ACC112 (cell line): ENCODE data around the gene CLCN6.

Source experiments
- H2AFZ ChIP-seq: fragments of 200-600 bp; sonication (generic); one replicate; pipeline ENCODE4 v1.6.0; 2017; ENCODE audit warnings: antibody characterized with exemption, low read length; ENCODE audit not compliant: unreplicated experiment
- H3K27ac ChIP-seq: fragments of 200-600 bp; sonication (generic); 2 replicates; pipeline ENCODE4 v1.5.1; 2014; ENCODE audit warnings: low read depth, mild to moderate bottlenecking, antibody characterized with exemption, low read length, moderate library complexity
- H3K27me3 ChIP-seq: fragments of 200-600 bp; sonication (generic); 2 replicates; pipeline ENCODE4 v1.6.1; 2014; ENCODE audit warnings: mild to moderate bottlenecking, antibody characterized with exemption, low read length, moderate library complexity, mixed read lengths; ENCODE audit not compliant: insufficient read depth
- H3K36me3 ChIP-seq: fragments of 200-600 bp; sonication (generic); 2 replicates; pipeline ENCODE4 v1.6.1; 2016; ENCODE audit warnings: mild to moderate bottlenecking, antibody characterized with exemption, low read length, moderate library complexity, mixed read lengths; ENCODE audit not compliant: insufficient read depth
- H3K4me1 ChIP-seq: fragments of 200-600 bp; sonication (generic); one replicate; pipeline ENCODE4 v1.6.1; 2016; ENCODE audit warnings: low read length, mixed read lengths; ENCODE audit not compliant: insufficient read depth, unreplicated experiment, control insufficient read depth
- H3K4me3 ChIP-seq: fragments of 200-600 bp; sonication (generic); 2 replicates; pipeline ENCODE4 v1.5.1; 2014; ENCODE audit warnings: mild to moderate bottlenecking, low read depth, low read length
- H3K79me2 ChIP-seq: fragments of 200-600 bp; sonication (generic); one replicate; pipeline ENCODE4 v1.6.0; 2016; ENCODE audit warnings: low read length; ENCODE audit not compliant: control insufficient read depth, unreplicated experiment, insufficient read depth

Gene CLCN6

GRCh38 chr1:11789126-11790067 lies 16.6 kb upstream of the CLCN6 start:
- Histone ChIP-seq H3K79me2 (no peaks in the 10 kb centered on the region), H3K4me1 (peaks cover 28% of the 10 kb centered on the region), H3K36me3 (no peaks in the 10 kb centered on the region), H3K4me3 (no peak overlapping the region), H2AFZ (no peak overlapping the region), H3K27me3 (no peaks in the 10 kb centered on the region), H3K27ac (peak overlapping the region; percentile 84; the same call in 1 of the 2 replicates)

DNA sequence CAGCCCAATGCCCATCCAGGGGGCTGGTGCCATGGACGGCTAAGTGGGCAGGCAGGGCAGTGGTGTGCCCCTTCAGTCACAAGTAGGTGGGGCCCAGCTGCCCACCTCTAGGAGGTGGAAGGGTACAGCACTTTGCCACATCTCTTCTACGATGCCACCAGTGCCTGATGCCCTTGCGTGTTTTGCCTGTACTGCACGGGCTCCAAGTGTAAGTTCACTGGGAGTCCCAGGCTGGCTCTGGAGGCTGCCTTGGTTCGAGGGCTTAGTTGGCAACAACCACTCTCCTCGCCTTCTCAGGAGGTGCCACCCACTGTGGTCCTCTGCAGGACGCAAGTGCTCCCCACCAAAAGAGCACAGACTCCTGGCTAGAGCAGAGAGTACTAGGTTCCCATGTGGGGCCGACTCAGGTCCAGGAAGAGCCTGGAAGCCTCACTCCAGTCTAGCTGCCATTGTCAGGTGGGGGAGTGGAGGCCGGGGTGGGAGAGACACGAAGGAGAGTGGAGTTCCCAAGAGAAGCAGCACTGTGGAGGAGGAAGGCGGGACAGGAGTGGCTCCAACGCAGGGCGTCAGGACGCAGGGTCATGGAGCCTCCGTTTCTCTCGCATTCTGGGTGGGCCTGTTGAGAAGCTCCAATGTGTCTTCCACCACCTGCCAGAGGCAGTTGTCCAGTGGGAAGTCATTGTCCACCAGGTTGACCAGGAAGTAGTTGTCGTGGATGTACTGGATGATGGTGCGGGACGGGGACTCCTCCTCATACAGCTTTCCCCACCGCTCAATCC lies 15.7 kb upstream of the CLCN6 start:
- Histone ChIP-seq H3K27ac (peak overlapping the region; percentile 84), H3K4me1 (peaks cover 28% of the 10 kb centered on the region), H3K27me3 (no peaks in the 10 kb centered on the region), H2AFZ (no peak overlapping the region), H3K4me3 (no peak overlapping the region), H3K79me2 (no peaks in the 10 kb centered on the region), H3K36me3 (no peaks in the 10 kb centered on the region; the same call in 1 of the 2 replicates)

DNA sequence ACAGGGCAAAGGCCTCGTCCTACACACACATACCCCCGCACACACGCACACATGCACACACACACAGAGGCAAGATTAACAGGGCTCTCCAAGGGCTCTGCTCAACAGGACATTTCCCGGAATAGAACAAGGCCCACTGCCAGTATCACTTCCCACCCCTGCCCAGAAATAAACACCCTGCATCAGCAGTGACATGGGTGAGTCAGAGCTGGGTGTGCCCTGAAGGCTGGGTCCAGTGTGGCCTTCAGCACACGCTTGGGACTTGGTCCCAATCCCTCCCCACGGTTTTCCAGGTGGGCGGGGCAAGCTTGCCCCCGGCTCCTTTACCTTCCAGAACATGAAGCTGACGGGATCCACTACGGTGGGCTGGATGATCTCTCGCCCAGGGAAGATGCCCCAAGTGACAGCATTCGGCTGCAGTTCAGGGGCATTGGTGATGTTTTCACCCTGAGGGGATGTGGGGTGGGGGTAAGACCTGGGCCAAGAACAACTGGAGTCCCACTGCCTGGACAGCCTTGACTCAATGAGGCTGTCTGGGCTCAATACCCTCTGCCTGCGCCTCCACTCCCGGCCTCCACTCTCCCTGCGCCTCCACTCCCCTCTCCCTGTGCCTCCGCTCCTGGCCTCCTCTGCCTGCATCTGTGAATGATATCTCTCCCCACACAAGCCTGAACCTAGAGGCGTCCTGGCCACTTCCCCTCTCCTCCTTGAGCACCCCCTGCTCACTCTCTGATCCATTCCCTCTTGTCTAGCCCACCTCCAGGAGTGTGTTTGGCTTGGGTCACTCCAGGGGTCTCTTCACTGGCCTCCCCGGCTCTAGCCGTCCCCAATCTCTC lies 14.9 kb upstream of the CLCN6 start:
- peak overlapping the region; percentile 84 for H3K27ac ChIP-seq

GRCh38 chr1:11792106-11792505 lies 13.9 kb upstream of the CLCN6 start:
- peaks cover 6% of the 10 kb centered on the region; the same call in 1 of the 2 replicates for H3K36me3 ChIP-seq
- H2AFZ ChIP-seq, result no peak overlapping the region

More for the DNA sequence above, 14.9 kb upstream of the CLCN6 start:
- no peak overlapping the region for H3K4me3 ChIP-seq
- peaks cover 31% of the 10 kb centered on the region for H3K4me1 ChIP-seq
- H3K27me3 ChIP-seq, result no peaks in the 10 kb centered on the region
- peaks cover 6% of the 10 kb centered on the region; the same call in 1 of the 2 replicates for H3K36me3 ChIP-seq
- H2AFZ ChIP-seq, result no peak overlapping the region
- no peaks in the 10 kb centered on the region for H3K79me2 ChIP-seq

GRCh38 chr1:11793819-11794218 lies 12.2 kb upstream of the CLCN6 start:
- Histone ChIP-seq H2AFZ (no peak overlapping the region), H3K79me2 (no peaks in the 10 kb centered on the region), H3K36me3 (peaks cover 6% of the 10 kb centered on the region; the same call in 1 of the 2 replicates), H3K4me3 (no peak overlapping the region), H3K27me3 (no peaks in the 10 kb centered on the region), H3K27ac (no peak overlapping the region), H3K4me1 (peaks cover 34% of the 10 kb centered on the region)

More at GRCh38 chr1:11792106-11792505, 13.9 kb upstream of the CLCN6 start:
- Histone ChIP-seq H3K27me3 (no peaks in the 10 kb centered on the region), H3K4me1 (peaks cover 36% of the 10 kb centered on the region), H3K27ac (no peak overlapping the region), H3K79me2 (no peaks in the 10 kb centered on the region), H3K4me3 (no peak overlapping the region)

DNA sequence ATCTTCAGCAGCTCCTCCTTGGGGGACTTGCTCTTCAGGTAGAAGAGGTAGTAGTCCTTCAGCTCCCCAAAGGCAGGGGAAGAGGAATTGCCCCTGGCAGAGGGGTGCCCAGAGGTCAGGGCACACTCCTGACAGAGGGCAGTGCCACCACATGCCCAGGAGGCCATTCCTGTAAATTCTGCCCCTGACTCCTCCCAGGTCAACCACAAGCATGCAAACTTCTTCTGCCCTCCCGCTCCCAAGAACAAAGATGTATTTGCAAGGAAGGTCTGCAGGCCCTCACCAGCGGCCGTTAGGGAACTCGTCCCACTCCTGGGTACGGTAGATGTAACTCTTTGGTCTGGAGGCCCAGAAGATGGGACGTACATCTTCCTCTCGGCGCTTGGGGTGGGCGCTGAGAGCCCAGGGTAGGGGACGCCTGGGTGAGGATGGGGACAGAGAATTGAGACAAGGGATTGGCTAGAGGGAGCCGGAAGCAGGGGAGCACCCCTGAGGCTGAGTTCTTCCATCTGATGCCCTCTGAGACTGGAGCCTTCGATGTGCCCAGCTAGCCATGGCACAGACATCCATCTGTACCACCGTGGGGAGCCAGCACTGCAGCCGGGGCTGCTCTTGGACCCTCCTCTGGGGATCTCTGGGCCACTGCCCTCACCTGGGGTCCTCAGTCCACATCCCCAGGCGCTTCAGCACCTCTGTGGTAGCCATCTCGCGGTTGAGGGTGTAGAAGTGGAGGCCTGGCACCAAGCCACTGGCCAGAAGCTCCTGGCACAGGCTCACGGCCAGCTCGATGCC lies 11.3 kb upstream of the CLCN6 start:
- peaks cover 6% of the 10 kb centered on the region; the same call in 1 of the 2 replicates for H3K36me3 ChIP-seq
- H3K4me1 ChIP-seq, result peaks cover 34% of the 10 kb centered on the region
- H2AFZ ChIP-seq, result no peak overlapping the region
- no peaks in the 10 kb centered on the region for H3K27me3 ChIP-seq
- H3K27ac ChIP-seq, result no peak overlapping the region
- H3K79me2 ChIP-seq, result no peaks in the 10 kb centered on the region
- no peak overlapping the region for H3K4me3 ChIP-seq

DNA sequence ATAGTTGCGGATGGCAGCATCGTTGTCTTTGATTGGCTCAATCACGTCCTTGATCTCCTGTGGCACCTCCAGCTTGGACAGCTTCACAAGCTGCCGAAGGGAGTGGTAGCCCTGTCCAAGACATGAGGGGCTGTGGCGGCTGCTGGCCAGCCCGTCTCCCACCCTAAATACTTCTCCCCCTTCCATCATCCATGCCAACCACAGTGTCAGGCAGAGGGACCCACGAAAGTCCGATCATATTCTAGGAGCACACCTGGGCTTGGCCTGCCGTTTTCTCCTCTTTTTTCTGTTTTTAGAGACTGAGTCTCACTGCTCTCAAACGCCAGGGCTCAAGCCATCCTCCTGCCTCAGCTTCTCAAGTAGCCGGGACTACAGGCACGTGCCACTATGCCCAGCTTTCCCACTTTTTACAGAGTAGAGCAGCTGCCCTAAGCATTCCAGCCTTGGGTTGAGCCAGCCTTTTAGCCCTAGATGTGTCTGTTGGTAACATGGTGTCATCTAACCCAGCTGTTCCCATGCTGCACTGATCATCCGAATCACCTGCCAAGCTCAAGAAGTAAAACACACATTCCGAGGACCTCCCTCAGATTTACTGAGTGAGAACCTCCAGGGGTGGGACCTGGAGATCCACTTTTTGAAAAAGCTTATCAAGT lies 10.6 kb upstream of the CLCN6 start:
- Histone ChIP-seq H3K4me1 (peaks cover 29% of the 10 kb centered on the region), H3K27me3 (no peaks in the 10 kb centered on the region), H3K27ac (no peak overlapping the region), H3K4me3 (no peak overlapping the region), H2AFZ (no peak overlapping the region), H3K79me2 (no peaks in the 10 kb centered on the region), H3K36me3 (peaks cover 6% of the 10 kb centered on the region; the same call in 1 of the 2 replicates)

DNA sequence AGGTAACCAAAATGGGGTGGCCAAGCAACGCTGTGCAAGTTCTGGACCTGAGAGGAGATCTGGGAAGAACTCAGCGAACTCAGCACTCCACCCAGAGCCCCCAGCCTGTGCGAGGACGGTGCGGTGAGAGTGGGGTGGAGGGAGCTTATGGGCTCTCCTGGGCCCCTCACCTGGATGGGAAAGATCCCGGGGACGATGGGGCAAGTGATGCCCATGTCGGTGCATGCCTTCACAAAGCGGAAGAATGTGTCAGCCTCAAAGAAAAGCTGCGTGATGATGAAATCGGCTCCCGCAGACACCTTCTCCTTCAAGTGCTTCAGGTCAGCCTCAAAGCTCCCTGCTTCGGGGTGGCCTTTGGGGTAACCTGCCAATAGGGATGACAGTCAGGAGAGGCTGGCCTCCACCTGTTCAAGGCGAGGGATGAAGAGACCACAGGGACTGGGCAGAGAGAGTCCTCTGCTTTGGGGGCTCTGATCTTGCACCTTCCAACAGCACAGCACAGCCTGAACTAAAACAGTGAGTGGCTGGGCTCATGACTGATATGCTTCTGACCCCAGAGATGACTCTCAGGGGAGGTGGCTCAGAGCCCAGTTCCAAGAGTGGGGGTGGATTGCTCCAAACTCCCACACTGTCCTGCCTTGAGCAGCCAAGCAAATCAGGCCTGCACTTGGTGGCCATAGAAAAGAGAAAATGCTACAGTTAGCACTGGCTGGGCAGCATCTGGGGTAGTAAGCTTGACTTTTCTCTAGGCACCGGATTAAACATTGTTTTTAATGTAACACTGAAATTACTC lies 9.8 kb upstream of the CLCN6 start:
- H3K27ac ChIP-seq, result peak overlapping the region; percentile 19; the same call in 1 of the 2 replicates
- no peaks in the 10 kb centered on the region for H3K79me2 ChIP-seq
- no peaks in the 10 kb centered on the region for H3K27me3 ChIP-seq
- H2AFZ ChIP-seq, result no peak overlapping the region
- peaks cover 21% of the 10 kb centered on the region for H3K4me1 ChIP-seq
- H3K36me3 ChIP-seq, result peaks cover 6% of the 10 kb centered on the region; the same call in 1 of the 2 replicates
- H3K4me3 ChIP-seq, result no peak overlapping the region
